Suprapubic skin (tissue), 4 donors: ENCODE measurements around the gene SYK. TPM values are rescaled to one million over a fixed set of nuclear protein-coding genes. Genes with fewer than 3 reads are reported as not detected.
"Not testable (repeated sequence)": the region's sequence is repeated elsewhere in the genome, so short reads cannot be mapped to it uniquely, and the experiment has no call there.

ENCODE experiments used
- DNase-seq, 2 donors: peaks; one replicate each; pipeline ENCODE4 v3.0.0-alpha.2; 2019; ENCODE audit warnings: low spot score in 2 of 2
- H3K27ac ChIP-seq: fragments of 200-600 bp; sonication (generic); one replicate; pipeline ENCODE4 v1.5.1; 2019
- H3K27me3 ChIP-seq: fragments of 200-600 bp; sonication (generic); one replicate; pipeline ENCODE4 v1.5.1; 2019
- H3K36me3 ChIP-seq: fragments of 200-600 bp; sonication (generic); one replicate; pipeline ENCODE4 v1.5.1; 2019
- H3K4me1 ChIP-seq: fragments of 200-600 bp; sonication (generic); one replicate; pipeline ENCODE4 v1.5.1; 2019
- H3K4me3 ChIP-seq: fragments of 200-600 bp; sonication (generic); one replicate; pipeline ENCODE4 v1.5.1; 2019; ENCODE audit warnings: mild to moderate bottlenecking
- H3K9me3 ChIP-seq: fragments of 200-600 bp; sonication (generic); one replicate; pipeline ENCODE4 v1.5.1; 2019
- EP300 ChIP-seq: sonication (generic); formaldehyde crosslinking; IDR thresholded peaks from one replicate; pipeline ENCODE4 v1.6.1; 2017; ENCODE audit warnings: antibody characterized with exemption
- POLR2A ChIP-seq, 2 donors: fragments of 450-650 bp; IDR thresholded peaks; one replicate each; pipeline ENCODE4 v1.6.1; 2017; ENCODE audit warnings: antibody characterized with exemption in 2 of 2, mild to moderate bottlenecking in 2 of 2, moderate library complexity in 2 of 2
- POLR2AphosphoS5 ChIP-seq, 3 donors: sonication (generic); formaldehyde crosslinking; IDR thresholded peaks; one replicate each; pipeline ENCODE4 v1.6.1; 2017; ENCODE audit warnings: antibody characterized with exemption in 3 of 3
- WGBS: methylation state at CpG from one replicate; pipeline ENCODE4 v1.1.5; 2018; 5-methylcytosine and 5-hydroxymethylcytosine counted together
- total RNA-seq, 4 donors: library from RNA; depleted of rRNA; stranded (reverse); fragments of >200 nt; gene quantifications; one replicate each; pipeline ENCODE4 v1.1.0, GENCODE V29; 2016
- TF ChIP-seq, protein P1 (sequence below), 2 donors: fragments of 200-600 bp in 1 of 2; fragments of 450-650 bp in 1 of 2; sonication (generic) in 1 of 2; IDR thresholded peaks; one replicate each; pipeline ENCODE4 v1.5.1; 2016 to 2019; ENCODE audit warnings: antibody characterized with exemption in 2 of 2, mild to moderate bottlenecking in 1 of 2, moderate library complexity in 1 of 2

SYK gene
- total RNA-seq, result 10 to 100 TPM; 22.0 to 31.6 (median 25.0) TPM

DNA sequence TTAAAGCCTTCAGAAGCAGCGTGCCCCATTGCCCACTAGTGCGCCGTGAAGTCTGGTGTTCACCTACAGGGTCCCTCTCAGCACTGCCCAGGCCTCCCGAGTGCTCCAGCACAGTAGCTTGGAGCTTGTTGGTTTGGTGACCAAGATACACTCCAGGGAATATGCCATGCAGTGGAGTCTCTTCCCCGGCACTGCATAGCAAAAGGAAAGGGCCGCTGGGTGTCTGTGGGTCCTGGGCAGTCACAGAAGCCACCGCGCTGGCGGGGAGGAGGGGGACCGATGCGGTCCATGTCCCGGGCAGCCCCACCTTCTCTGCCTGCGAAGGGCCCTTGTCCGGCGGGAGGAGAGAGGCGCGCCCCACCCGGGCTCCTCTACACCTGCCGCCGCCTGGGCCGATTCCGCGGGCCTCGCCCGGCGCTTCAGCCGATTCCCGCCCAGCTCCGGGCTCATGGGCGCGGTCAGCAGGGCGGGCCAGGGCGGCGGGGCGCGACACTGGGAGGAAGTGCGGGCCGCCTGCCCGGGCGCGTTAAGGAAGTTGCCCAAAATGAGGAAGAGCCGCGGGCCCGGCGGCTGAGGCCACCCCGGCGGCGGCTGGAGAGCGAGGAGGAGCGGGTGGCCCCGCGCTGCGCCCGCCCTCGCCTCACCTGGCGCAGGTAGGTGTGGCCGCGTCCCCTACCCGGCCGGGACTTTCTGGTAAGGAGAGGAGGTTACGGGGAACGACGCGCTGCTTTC is at the start of gene SYK:
Gene SYK, plus strand, starts transcription at position 579 of the 732 bp plus-strand sequence. CDS start 42,080 bp downstream, outside the sequence.
- Histone ChIP-seq H3K4me1 (peaks cover 23% of the 10 kb centered on the region), H3K36me3 (no peaks in the 10 kb centered on the region)
- 5% methylated on average over 43 of the region's 64 CpGs for WGBS

DNA sequence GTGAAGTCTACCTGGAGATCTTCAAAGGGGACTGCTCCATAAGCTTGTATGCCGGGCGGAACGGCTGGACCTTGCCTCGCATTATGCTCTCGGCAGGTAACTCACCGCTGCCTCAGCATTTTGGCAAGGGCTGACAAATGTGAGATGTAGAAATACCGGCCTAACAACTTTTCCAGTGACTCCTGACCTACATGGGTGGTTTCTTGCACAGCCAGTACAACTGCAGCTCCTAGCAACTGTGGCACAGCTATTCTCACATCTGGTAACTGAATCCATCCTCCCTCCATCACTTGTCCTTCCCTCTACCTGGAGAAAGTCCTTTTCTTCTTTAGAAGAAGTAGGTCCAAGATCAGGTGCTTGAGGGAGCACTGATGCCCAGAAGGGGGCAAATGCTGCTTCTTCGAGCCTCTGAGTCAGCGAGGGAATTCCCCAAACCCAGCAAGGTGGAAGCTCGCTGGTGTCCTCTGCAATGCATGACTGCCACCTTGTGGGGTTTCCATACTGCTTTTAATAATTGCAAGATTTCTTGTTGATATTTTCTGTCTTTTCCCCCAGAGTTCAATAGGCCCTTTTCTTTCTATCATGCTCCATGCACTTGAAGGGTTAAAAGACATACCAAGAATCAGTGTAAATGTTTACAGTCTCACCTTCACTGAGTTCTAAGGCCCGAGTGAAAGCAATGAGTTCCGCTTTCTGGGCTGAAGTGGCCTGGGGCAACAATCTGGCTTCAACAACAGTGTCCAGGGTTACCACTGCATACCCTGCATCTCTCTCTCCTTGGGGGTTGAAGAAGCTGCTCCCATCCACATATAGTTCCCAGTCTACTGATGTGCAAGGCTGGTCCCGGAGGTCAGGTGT is 45.9 kb upstream of the SYK start:
- 35% methylated on average over 7 of the region's 13 CpGs for WGBS
- not testable (repeated sequence) for H3K27me3 ChIP-seq, H3K36me3 ChIP-seq, H3K4me3 ChIP-seq, H3K27ac ChIP-seq, H3K4me1 ChIP-seq, DNase-seq, H3K9me3 ChIP-seq
- TF ChIP-seq, protein P1, sequence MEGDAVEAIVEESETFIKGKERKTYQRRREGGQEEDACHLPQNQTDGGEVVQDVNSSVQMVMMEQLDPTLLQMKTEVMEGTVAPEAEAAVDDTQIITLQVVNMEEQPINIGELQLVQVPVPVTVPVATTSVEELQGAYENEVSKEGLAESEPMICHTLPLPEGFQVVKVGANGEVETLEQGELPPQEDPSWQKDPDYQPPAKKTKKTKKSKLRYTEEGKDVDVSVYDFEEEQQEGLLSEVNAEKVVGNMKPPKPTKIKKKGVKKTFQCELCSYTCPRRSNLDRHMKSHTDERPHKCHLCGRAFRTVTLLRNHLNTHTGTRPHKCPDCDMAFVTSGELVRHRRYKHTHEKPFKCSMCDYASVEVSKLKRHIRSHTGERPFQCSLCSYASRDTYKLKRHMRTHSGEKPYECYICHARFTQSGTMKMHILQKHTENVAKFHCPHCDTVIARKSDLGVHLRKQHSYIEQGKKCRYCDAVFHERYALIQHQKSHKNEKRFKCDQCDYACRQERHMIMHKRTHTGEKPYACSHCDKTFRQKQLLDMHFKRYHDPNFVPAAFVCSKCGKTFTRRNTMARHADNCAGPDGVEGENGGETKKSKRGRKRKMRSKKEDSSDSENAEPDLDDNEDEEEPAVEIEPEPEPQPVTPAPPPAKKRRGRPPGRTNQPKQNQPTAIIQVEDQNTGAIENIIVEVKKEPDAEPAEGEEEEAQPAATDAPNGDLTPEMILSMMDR (IDR thresholded peaks at IDR 0.05), result peak; percentile 23 to 44

More for the DNA sequence above, at the start of gene SYK:
- Histone ChIP-seq H3K27ac (peak within 1 kb of the TSS; percentile 82), H3K9me3 (no peaks in the 10 kb centered on the region), H3K4me3 (peak within 1 kb of the TSS; percentile 62), H3K27me3 (peaks cover 19% of the 10 kb centered on the region)
- no peak for DNase-seq
- TF ChIP-seq POLR2A (IDR thresholded peaks at IDR 0.05) (peak in 1 of 2 donors; percentile 43), EP300 (no peak), POLR2AphosphoS5 (IDR thresholded peaks at IDR 0.05) (peak in 1 of 3 donors; percentile 12)
- TF ChIP-seq, protein P1 (IDR thresholded peaks at IDR 0.05), result no peak

DNA sequence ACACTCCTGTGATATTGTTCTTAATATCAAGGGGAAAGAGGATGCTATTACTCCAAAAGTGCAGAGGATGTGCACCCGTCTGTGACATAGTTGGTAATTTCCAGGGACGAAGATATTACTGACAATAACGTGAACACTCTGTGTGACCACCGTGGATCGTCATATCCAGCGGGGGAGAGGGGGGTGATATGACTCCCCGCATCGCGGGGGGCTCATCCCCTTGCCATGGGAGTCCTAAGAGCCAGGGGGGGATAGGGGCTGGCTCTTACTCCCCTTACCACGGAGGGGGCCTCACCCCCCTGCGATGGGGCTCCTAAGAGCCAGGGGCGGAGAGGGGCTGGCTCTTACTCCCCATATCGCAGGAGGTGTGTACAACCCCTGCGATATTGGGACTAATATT is 41.0 kb upstream of the SYK start:
- WGBS, result 79% methylated on average over 10 of the region's 14 CpGs
- not testable (repeated sequence) for DNase-seq, H3K27me3 ChIP-seq, H3K9me3 ChIP-seq, H3K36me3 ChIP-seq, H3K4me1 ChIP-seq, H3K4me3 ChIP-seq, H3K27ac ChIP-seq

DNA sequence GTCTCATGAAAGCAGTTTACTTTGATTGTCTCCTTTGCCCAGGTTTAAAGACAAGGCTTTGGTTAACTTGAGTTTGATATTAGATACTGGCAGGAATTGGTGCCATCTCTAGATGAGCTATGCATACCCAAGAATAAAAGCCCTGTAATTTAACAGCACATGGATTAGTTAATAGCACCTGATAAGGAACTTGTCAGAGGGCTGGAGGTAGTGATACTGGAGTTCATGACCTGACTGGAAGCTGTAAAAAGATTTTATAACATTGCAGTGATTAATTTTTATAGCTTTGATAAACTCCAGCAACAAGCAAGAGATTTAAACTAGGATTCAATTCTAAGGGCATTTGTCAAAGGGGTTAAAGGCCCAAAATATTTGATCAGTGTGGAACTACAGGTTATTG is 34.9 kb upstream of the SYK start:
- H3K27me3 ChIP-seq, result no peaks in the 10 kb centered on the region
- TF ChIP-seq POLR2A (IDR thresholded peaks at IDR 0.05) (no peak), POLR2AphosphoS5 (IDR thresholded peaks at IDR 0.05) (no peak), EP300 (no peak)
- no peaks in the 10 kb centered on the region for H3K9me3 ChIP-seq
- H3K4me3 ChIP-seq, result no peak overlapping the region
- H3K4me1 ChIP-seq, result no peaks in the 10 kb centered on the region
- DNase-seq, result no peak
- H3K27ac ChIP-seq, result no peak overlapping the region
- H3K36me3 ChIP-seq, result no peaks in the 10 kb centered on the region

DNA sequence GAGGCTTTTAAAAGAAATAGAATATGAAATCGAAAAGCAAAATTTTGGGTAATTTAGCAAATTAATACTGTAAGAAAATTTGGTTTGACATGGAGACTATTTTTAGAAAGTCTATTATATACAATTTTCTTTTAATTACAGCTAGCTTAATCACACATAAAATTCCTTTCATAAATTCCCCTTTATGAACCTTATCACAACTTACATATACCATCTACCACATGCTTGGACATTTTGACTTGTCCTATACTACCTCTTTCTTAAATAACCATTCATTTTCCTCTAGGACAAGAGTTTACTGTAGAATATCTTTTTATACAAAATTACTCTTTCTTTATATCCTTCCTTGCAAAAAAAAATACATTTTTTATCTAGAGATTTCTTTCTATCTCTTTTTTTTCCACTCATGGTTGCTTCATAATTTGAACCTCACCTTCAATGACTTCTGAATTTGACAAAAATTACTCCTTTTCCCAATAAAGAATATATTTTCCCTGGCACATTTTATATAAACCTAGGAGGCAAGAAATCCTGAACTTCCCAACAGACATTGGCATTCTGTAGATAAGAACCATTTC is 34.0 kb upstream of the SYK start:
- no peak for DNase-seq

More for the DNA sequence above, 34.0 kb upstream of the SYK start:
- Histone ChIP-seq H3K27me3 (no peaks in the 10 kb centered on the region), H3K4me1 (no peaks in the 10 kb centered on the region), H3K9me3 (no peaks in the 10 kb centered on the region), H3K27ac (no peak overlapping the region), H3K36me3 (no peaks in the 10 kb centered on the region), H3K4me3 (no peak overlapping the region)
- WGBS, result 91% methylated on average over 1 of the region's 1 CpG
- TF ChIP-seq, protein P1 (IDR thresholded peaks at IDR 0.05), result no peak
- no peak for TF ChIP-seq POLR2AphosphoS5 (IDR thresholded peaks at IDR 0.05)
- no peak for TF ChIP-seq POLR2A (IDR thresholded peaks at IDR 0.05)
- no peak for TF ChIP-seq EP300
